Fibroblast of lung (primary cell): ENCODE results near the gene CTNNB1. TPM values are rescaled to one million over a fixed set of nuclear protein-coding genes. Genes with fewer than 3 reads are reported as not detected.

Experiments used
- DNase-seq, 2 donors: peaks; one replicate each; pipeline versions ENCODE4 v3.0.0 to v3.0.0-alpha.2; 2010; ENCODE audit warnings: low read depth in 2 of 2
- H2AFZ ChIP-seq: 2 replicates; pipeline ENCODE4 v1.5.1; 2012; ENCODE audit warnings: low read length, control low read depth, inconsistent platforms
- H3K27ac ChIP-seq: 2 replicates; pipeline ENCODE4 v1.5.1; 2011; ENCODE audit warnings: low read length, control low read depth; ENCODE audit not compliant: insufficient read depth
- H3K27me3 ChIP-seq: 2 replicates; pipeline ENCODE4 v1.5.1; 2011; ENCODE audit warnings: mild to moderate bottlenecking, low read length; ENCODE audit not compliant: control insufficient read depth, insufficient read depth
- H3K36me3 ChIP-seq: 2 replicates; pipeline ENCODE4 v1.5.1; 2011; ENCODE audit warnings: low read length; ENCODE audit not compliant: control insufficient read depth, insufficient read depth
- H3K4me1 ChIP-seq: 2 replicates; pipeline ENCODE4 v1.5.1; 2011; ENCODE audit warnings: low read length; ENCODE audit not compliant: control insufficient read depth, insufficient read depth; ENCODE audit errors: extremely low read depth
- H3K4me2 ChIP-seq: 2 replicates; pipeline ENCODE4 v1.5.1; 2011; ENCODE audit warnings: low read length, control low read depth; ENCODE audit not compliant: insufficient read depth; ENCODE audit errors: extremely low read depth
- H3K4me3 ChIP-seq, 4 experiments: fragments of 200-600 bp in 1 of 4; sonication (generic) in 1 of 4; replicated peaks in 1 of 4; 2 replicates each; pipeline ENCODE4 v1.5.1; 2011 to 2016; ENCODE audit warnings: low read length in 4 of 4, low read depth in 3 of 4, mild to moderate bottlenecking in 3 of 4, control low read depth in 2 of 4, inconsistent platforms in 1 of 4, mixed read lengths in 1 of 4; ENCODE audit not compliant: insufficient read depth in 1 of 4; ENCODE audit errors: control extremely low read depth in 1 of 4
- H3K79me2 ChIP-seq: 2 replicates; pipeline ENCODE4 v1.5.1; 2012; ENCODE audit warnings: mild to moderate bottlenecking, low read length, inconsistent platforms; ENCODE audit not compliant: control insufficient read depth, insufficient read depth
- H3K9ac ChIP-seq: 2 replicates; pipeline ENCODE4 v1.5.1; 2011; ENCODE audit warnings: mild to moderate bottlenecking, low read length, control low read depth; ENCODE audit not compliant: insufficient read depth
- H3K9me3 ChIP-seq: 2 replicates; pipeline ENCODE4 v1.5.1; 2012; ENCODE audit warnings: low read depth, low read length; ENCODE audit not compliant: control insufficient read depth, insufficient read depth
- H4K20me1 ChIP-seq: 2 replicates; pipeline ENCODE4 v1.5.1; 2011; ENCODE audit warnings: low read length; ENCODE audit not compliant: control insufficient read depth, insufficient read depth; ENCODE audit errors: extremely low read depth
- CTCF ChIP-seq, 2 donors: IDR thresholded peaks in 1 of 2; conservative IDR thresholded peaks in 1 of 2; 1 replicate in 1 of 2; 2 replicates in 1 of 2; pipeline ENCODE4 v1.5.1; 2011 to 2012; ENCODE audit warnings: low read length in 2 of 2, control low read depth in 1 of 2, inconsistent platforms in 1 of 2, low read depth in 1 of 2, mild to moderate bottlenecking in 1 of 2
- EZH2 ChIP-seq: IDR thresholded peaks from 2 replicates; pipeline ENCODE4 v1.5.1; 2012; ENCODE audit warnings: low read length, control low read depth, mild to moderate bottlenecking; ENCODE audit errors: missing control alignments
- polyA plus RNA-seq, 2 donors: library from polyadenylated mRNA; depleted of rRNA in 1 of 2; stranded (reverse) in 1 of 2; unstranded in 1 of 2; fragments of >200 nt; gene quantifications; 2 replicates each; pipeline ENCODE4 v1.2.1, GENCODE V29; 2011 to 2012; ENCODE audit warnings: missing spikeins in 1 of 2
- total RNA-seq: library from RNA; depleted of rRNA; stranded (reverse); fragments of >200 nt; gene quantifications from 2 replicates; pipeline ENCODE4 v1.2.1, GENCODE V29; 2014

The CTNNB1 gene
- total and polyA plus RNA-seq, 2 donors (not counting 1 experiment from before 2014, with no cell fraction given) = 266 to 792 TPM

DNA sequence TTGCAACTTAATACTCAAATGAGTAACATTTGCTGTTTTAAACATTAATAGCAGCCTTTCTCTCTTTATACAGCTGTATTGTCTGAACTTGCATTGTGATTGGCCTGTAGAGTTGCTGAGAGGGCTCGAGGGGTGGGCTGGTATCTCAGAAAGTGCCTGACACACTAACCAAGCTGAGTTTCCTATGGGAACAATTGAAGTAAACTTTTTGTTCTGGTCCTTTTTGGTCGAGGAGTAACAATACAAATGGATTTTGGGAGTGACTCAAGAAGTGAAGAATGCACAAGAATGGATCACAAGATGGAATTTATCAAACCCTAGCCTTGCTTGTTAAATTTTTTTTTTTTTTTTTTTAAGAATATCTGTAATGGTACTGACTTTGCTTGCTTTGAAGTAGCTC, 40.3 kb downstream of the CTNNB1 start:
- Histone ChIP-seq H3K9me3 (no peaks in the 10 kb centered on the region), H3K9ac (no peak overlapping the region), H3K4me1 (no peaks in the 10 kb centered on the region), H3K4me2 (no peak overlapping the region), H3K27ac (no peak overlapping the region), H2AFZ (no peak overlapping the region), H3K36me3 (peaks cover 8% of the 10 kb centered on the region), H3K4me3 (no peak overlapping the region), H3K27me3 (no peaks in the 10 kb centered on the region), H3K79me2 (no peaks in the 10 kb centered on the region), H4K20me1 (no peaks in the 10 kb centered on the region)
- TF ChIP-seq CTCF (conservative IDR thresholded peaks at IDR 0.05 in 1 of 2, IDR thresholded peaks at IDR 0.05 in 1 of 2; ENCODE audit: low read depth in 1 of 2, low read length in 2 of 2) (no peak), EZH2 (no peak)
- peak in 1 of 2 donors; percentile 60 for DNase-seq

GRCh38 chr3:41241161-41241560, 41.9 kb downstream of the CTNNB1 start:
- no peaks in the 10 kb centered on the region for H3K79me2 ChIP-seq
- no peak overlapping the region for H3K9ac ChIP-seq
- TF ChIP-seq CTCF (conservative IDR thresholded peaks at IDR 0.05 in 1 of 2, IDR thresholded peaks at IDR 0.05 in 1 of 2; ENCODE audit: low read depth in 1 of 2, low read length in 2 of 2) (no peak), EZH2 (no peak)
- H3K4me1 ChIP-seq = no peaks in the 10 kb centered on the region
- H3K4me2 ChIP-seq = no peak overlapping the region
- H3K36me3 ChIP-seq = peaks cover 6% of the 10 kb centered on the region
- H2AFZ ChIP-seq = no peak overlapping the region
- DNase-seq = no peak
- no peaks in the 10 kb centered on the region for H3K9me3 ChIP-seq
- H3K27ac ChIP-seq = no peak overlapping the region
- H4K20me1 ChIP-seq = no peaks in the 10 kb centered on the region
- no peak overlapping the region for H3K4me3 ChIP-seq
- no peaks in the 10 kb centered on the region for H3K27me3 ChIP-seq

DNA sequence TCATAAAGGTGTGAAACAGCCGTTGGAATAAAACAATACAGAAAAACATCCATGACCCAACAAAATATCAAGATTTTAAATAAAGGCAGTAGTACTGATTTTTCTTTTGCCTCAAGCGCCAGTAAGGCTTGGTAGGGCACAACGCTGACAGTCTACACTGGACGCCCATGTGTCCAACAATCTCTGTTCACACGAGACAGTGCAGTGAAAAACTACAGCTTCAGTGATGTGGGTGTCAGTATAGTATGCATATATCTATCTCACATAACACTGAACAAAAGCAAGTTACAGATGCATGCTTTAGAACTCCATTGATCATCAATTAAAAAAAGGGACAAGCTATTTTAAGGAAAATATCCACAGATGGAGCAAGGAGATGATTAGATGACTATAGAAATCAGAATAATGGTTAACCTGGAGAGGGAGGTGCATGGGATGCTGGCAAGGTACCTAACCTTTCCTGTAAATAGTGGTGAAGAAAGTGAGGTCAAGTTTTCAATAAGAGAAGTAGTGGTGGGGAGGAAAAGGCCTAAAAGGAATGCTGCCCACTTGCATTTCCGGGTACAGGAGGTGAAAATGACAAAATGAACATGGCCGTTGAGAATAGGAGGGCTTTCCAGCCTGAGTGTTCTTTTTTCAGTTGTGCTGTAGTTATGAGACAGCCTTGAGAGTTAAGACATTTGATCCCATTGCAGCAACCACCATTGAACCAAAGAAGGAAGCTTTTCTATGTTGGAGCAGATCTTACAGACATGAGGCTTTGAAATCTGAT, 42.7 kb downstream of the CTNNB1 start:
- Histone ChIP-seq H3K27me3 (no peaks in the 10 kb centered on the region), H3K9me3 (no peaks in the 10 kb centered on the region), H3K4me1 (no peaks in the 10 kb centered on the region), H3K4me3 (no peak overlapping the region), H2AFZ (no peak overlapping the region), H3K27ac (no peak overlapping the region), H4K20me1 (no peaks in the 10 kb centered on the region), H3K79me2 (no peaks in the 10 kb centered on the region), H3K4me2 (no peak overlapping the region), H3K9ac (no peak overlapping the region), H3K36me3 (peaks cover 4% of the 10 kb centered on the region)
- DNase-seq = no peak
- TF ChIP-seq CTCF (conservative IDR thresholded peaks at IDR 0.05 in 1 of 2, IDR thresholded peaks at IDR 0.05 in 1 of 2; ENCODE audit: low read depth in 1 of 2, low read length in 2 of 2) (no peak), EZH2 (no peak)
